ENCODE results near the gene SH3BGRL2.

- TF ChIP-seq POLR2A (IDR thresholded peaks at IDR 0.05) (no peak), CTCF (IDR thresholded peaks at IDR 0.05) (no peak), POLR2AphosphoS5 (IDR thresholded peaks at IDR 0.05) (no peak)
Observed at GRCh38 chr6:79612457-79612856, 18.7 kb upstream of the SH3BGRL2 start.

Measured in sigmoid colon (tissue), 4 donors.